T-helper 9 cell (primary cell): ENCODE results near the gene SLC29A1.
"Not testable (repeated sequence)": the region's sequence is repeated elsewhere in the genome, so short reads cannot be mapped to it uniquely, and the experiment has no call there.

Experiments used
- DNase-seq: peaks from one replicate; pipeline ENCODE4 v3.0.0-alpha.2; 2020

SLC29A1 gene

DNA sequence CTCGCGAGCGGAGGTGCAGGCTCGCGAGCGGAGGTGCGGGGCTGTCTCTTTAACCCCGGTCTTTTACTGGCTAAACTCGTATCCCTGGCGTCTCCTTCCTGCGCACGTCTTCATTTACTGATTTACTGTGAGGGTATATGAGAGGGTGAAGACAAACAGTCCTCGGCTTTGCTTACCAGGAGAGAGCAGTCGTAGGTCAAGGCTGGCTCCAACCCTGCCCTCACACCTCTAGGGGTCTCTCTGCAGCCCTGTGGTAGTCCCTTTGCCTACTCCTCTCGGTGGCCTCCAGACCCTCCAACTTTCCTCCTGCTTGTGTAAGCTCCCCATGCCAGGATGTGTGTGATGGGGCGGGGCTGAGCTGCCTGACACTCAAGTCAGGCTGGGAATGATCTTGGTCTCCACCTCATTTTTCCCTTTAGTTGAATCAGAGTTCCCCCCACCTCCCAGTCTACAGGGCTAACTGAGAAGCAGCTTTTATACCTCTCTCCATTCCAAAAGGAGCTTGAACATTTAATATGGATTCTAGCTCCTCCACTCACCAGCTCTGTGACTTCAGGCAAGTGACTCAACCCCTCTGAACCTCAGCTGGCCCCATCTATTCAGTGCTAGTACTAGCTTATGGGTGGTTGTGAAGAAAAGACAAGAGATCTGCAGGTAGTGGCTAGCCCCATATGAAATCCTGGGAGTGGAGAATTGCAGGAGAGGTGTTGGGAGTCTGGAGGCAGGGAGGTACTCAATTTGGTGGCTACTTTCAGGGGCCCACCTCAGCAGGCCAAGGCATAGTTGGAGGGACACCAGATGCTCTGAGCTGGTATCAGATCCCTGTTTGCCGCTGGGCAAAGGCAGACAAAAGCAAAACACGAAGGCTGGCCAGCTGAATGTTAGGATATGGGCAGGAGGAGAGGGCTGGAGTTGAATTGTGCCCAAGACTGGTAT is 902 bp downstream of the SLC29A1 start:
- no peak for DNase-seq

DNA sequence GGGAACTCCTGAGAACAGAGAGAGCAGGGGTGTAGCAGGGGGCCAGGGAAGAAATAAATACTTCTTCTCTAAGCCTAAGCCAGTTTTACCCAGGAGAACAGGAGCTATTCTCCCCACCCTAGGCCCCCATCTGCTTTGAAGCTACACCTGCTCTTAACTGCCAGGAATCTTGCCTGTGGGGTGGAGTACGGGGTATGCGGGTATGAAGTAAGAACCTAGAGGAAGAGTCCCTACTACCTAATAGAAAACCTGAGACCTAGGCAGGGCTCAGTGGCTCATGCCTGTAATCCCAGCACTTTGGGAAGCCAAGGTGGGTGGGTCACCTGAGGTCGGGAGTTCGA is 1.5 kb downstream of the SLC29A1 start:
- DNase-seq, result no peak

DNA sequence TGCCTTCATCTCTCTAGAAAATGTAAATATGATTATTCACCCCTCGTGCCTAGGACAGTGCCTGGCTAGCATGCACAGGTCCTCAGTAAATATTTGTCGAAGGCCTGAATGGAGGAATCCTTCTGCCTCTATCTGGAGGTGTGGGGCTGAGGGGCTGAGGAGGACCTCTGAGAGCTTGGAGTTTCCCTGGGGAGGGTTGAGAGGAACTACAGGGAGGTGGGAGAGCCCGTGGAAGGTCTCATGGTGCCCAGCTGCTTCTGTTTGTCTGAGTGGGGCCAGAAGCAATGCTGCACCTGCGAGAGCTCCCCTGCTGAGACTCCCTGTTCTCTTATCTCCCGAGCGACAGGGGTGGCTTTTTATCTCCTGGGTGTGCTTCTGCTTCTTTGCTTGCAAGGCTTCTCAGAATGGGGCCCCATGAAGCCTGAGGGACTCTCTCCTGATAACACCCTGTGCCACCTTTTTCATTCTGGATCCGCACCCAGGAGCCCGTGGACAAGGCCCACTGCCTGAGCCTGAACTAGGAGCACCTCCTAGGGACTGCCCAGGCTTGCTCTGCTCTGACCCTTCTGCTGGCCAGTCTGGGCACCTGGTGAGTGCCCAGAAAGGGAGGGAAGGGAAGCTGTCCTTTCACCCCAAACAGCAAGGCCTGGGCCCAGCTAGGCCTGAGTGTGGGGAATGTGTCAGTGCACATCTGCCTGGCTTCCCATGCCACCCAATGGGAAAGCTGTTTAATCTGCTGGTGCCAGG is 2.4 kb downstream of the SLC29A1 start:
- no peak for DNase-seq

DNA sequence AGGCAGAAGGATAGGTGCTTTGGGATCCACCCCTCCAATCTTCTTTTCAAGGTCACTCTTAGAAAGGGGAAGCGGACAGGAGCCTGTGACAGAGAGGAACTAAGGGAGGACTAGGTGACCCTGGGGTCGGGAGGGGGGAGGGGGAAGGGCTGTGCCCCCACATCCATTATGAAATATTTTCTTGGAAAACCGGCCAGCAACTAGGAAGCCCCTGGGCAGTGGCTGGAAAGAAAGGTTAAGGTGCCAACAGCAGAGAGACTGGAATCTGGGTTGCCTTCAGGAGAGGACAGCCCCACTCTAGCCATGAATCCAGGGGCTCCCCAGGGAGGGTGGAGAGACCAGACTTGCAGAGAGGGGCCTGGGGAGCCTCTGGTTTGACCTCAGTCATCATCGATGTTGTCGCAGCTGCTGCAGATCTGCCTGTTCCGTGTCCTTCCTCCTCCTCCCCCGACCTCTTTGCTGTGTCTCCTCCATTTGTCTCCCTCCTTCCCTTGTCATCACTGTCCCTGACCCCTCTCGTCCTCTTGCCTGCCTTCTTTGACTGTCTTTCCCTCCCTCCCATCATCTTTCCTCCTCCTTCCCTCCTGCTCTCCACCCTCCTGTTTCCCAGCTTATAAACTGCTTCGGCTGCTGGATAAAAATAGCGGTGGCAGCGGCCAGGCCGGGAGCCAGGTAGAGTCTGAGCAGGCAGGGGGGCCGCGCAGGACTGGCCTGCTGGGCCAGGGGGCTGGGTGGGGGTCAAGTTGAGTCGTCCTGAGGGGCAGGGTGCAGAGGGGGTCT is 3.2 kb downstream of the SLC29A1 start:
- no peak for DNase-seq

DNA sequence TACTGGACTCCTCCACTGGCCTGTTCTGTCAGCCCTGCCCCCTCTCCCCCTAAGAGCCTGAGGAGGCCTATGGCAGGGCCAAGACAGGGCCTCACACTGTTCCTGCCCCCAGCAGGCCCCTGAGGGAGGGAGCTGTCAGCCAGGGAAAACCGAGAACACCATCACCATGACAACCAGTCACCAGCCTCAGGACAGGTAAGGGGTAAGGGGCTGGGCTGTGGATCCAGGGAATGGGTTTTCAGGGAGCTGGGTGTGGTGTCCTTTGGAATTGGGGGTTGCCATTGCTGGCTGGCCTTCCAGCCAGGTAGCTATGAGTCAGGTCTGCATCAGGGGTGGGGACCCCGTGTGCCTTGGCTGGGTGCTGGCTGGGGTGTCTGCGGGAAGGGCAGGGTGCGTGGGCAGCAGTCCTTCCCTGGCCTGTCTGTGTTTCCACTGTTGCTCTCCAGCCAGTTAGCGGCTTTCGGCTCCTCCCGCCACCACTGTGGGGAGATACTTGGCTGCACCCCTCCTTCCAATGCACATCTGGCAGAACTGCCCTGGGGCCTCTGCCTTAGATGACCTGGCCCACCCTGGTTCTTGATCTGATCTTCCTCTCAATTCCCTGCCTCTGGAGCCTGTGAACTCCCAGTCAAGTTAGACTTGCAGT is 3.9 kb downstream of the SLC29A1 start:
- no peak for DNase-seq

DNA sequence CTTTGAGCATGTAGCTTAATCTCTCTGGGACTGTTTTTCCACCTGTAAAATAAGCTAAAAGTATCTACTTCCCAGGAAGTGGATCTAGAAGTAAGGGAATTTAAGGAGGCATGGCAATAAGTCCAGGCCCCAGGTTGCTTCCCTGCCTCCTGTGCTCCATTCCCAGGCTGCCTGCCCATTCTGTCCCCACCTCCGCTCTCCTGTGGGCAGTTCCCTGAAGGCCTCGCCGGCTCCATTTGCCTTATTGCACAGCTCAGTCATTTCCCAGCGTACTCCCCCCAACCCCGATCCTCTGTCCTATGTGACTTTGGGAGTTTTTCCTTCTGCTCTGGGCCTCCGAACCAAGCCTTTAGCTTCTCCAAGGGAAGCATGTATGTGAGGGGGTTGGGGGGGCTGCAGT is 4.6 kb downstream of the SLC29A1 start:
- no peak for DNase-seq

DNA sequence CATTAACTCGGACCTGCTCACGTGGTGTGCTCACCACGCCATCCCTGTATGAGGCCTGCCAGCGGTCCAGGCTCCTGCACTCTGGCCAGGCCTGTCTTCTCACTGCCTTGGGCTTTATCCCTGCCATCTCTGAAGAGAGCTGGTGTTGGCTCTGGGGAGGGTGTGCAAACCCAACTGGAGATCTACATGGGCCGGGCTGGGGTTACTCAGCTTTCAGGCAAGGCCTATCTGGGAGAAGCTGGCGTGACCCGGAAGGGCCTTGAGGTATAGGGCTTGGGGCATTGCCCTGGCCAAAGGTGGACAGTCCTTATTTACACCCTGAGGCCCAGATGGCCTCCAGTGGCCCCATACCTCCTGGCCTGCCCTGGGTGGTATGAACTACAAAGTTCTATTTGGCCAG is 5.0 kb downstream of the SLC29A1 start:
- no peak for DNase-seq

DNA sequence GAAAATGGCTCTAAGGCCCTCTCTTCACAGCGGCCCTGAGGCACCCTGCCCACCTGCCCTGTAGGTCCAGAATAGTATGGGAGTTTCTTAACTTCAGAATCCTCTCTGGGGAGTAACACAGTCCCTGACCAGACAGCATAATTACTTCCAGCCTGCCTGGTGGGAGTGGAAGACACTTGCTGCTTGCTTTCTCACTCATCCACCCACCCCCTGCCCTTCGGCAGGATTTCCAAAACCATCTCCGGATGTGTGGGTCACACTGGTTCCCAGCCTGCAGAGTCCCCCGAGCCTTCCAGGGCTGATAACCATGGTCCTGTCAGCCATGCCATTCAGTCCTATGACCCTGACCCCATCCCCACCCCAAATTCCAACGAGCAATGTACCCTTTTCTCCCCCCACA is 5.4 kb downstream of the SLC29A1 start:
- no peak for DNase-seq

DNA sequence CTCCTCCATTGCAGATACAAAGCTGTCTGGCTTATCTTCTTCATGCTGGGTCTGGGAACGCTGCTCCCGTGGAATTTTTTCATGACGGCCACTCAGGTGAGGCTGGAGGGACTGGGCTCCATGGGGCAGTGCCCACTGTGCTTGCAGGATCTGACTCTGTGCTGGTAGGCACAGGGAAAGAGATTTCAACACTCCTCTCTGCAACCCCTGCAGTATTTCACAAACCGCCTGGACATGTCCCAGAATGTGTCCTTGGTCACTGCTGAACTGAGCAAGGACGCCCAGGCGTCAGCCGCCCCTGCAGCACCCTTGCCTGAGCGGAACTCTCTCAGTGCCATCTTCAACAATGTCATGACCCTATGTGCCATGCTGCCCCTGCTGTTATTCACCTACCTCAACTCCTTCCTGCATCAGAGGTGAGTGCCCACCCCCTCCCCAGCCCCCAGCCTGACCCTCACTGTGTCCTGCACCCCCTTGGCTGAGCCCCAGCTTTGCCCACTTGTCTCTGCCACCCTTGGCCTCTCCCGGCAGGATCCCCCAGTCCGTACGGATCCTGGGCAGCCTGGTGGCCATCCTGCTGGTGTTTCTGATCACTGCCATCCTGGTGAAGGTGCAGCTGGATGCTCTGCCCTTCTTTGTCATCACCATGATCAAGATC is 6.1 kb downstream of the SLC29A1 start:
- DNase-seq, result no peak

DNA sequence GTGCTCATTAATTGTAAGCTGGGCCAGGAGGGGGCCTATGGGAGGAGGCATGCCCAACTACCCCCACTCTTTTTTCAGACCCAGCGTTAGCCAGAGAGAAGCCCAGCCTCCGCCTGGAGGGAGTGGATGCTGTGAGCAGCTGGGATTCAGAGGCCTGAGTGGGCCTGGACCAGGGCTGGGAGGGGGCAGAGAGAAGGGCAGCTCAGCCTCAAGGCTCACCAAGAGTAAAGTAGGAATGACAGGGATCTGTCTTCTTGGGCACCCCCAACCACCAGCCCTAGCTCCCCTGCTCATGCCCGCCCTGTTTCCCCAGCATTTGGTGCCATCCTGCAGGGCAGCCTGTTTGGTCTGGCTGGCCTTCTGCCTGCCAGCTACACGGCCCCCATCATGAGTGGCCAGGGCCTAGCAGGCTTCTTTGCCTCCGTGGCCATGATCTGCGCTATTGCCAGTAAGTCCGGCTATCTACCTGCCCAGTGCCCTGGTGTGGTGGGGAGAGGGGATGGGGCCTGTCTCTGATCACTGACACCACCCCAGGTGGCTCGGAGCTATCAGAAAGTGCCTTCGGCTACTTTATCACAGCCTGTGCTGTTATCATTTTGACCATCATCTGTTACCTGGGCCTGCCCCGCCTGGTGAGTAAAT is 6.8 kb downstream of the SLC29A1 start:
- no peak for DNase-seq

DNA sequence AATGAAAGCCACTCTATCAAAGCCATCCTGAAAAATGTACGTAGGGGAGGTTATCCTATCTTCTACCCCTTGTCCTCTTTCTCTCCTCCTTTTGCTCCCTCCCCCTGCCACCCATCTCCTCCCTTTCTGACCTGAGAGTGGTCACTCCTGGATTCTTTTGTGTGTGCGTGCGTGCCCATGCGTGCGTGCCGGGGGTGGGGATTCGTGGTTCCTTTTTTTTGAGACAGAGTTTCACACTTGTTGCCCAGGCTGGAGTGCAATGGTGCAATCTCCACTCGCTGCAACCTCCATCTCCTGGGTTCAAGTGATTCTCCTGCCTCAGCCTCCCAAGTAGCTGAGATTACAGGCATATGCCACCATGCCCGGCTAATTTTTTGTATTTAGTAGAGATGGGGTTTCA is 8.0 kb downstream of the SLC29A1 start:
- DNase-seq, result not testable (repeated sequence)

DNA sequence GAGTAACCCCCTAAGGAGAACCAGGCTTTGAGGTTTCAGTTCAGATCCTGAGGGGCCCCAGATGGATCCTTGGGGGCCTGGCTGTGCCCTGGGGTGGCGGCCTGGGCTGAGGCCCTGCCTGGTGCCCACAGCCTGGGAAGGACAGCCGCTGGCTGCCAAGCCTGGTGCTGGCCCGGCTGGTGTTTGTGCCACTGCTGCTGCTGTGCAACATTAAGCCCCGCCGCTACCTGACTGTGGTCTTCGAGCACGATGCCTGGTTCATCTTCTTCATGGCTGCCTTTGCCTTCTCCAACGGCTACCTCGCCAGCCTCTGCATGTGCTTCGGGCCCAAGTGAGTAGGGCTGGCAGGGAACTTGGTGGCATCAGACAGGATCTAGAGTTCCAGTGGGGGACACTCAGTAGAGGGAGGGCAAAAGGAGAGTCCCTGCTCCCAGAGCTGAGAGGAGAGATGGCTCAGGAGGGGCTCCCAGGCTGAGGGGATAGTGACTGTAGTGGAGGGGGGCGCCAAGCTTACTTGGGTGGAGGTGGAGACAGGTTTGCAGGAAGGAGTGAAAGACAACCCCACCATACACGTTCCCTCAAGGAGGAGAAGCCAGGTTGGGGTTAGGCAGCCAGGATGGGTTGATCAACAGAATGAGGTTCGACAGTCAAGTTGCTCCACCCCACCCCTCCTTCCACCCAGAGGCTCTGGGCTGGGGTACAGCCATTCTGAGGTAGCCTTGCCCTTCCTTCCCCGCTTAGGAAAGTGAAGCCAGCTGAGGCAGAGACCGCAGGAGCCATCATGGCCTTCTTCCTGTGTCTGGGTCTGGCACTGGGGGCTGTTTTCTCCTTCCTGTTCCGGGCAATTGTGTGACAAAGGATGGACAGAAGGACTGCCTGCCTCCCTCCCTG is 9.5 kb downstream of the SLC29A1 start:
- no peak for DNase-seq

DNA sequence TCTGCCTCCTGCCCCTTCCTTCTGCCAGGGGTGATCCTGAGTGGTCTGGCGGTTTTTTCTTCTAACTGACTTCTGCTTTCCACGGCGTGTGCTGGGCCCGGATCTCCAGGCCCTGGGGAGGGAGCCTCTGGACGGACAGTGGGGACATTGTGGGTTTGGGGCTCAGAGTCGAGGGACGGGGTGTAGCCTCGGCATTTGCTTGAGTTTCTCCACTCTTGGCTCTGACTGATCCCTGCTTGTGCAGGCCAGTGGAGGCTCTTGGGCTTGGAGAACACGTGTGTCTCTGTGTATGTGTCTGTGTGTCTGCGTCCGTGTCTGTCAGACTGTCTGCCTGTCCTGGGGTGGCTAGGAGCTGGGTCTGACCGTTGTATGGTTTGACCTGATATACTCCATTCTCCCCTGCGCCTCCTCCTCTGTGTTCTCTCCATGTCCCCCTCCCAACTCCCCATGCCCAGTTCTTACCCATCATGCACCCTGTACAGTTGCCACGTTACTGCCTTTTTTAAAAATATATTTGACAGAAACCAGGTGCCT is 10.2 kb downstream of the SLC29A1 start:
- DNase-seq, result no peak

DNA sequence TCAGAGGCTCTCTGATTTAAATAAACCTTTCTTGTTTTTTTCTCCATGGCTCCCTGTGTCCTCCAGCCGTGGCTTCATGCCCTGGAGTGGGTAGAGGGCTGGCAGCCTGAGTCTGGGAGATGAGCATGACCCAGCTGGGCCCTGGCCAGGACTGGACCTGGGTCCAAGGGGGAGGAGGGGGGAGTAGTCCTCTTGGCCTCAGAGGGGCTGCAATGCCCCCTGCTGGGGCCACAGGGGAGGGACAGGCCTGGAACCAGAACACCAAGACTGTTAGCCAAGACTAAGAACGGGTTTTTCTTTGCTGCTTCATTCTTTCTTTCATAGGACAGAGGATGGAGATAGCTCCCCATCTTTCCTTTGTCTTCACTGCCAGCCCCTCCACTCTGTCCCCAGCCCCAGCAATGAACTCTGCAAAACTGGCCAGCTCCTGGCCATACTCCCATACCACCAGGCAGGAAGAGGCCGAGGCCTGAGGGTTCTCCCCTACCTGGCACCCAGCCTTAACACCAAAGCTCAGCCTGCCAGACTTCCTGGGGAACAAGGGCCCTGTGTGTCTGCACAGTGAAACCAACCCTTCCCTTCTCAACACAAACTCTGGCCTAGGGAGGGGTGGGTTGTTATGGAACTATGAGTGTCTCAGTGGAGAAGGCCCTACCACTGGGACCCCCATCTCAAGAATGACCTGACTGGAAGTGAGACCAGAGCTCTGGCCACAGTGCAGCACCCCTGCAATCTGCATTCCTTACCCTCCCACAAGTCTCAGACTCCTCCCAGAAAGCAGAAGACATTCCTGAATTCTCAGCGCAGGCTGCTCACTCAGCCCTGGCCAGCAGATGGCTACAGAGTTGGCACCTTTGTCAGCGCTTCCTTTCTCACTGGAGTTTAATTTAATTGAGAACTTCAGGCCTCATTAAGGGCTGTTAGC is 11.0 kb downstream of the SLC29A1 start:
- no peak for DNase-seq

DNA sequence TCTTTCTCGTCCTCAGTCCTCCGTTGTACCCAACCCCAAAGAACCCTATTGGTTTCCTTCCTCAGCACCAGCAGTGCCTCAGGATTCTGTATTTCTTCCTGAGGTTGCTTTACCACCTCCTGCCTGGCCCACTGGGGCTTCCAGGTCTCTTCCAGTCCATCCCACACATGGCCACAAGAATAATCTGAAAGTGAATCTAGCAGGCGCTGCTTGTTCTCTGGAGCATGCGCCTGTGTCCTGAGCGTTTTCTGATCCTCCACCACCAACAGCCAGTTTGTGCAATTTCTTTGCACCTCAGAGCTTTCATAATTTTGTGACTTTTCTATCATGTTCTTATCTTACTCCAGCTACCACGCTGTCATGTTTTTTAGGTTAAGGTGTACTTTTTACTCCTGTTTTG is 11.9 kb downstream of the SLC29A1 start:
- DNase-seq, result no peak

DNA sequence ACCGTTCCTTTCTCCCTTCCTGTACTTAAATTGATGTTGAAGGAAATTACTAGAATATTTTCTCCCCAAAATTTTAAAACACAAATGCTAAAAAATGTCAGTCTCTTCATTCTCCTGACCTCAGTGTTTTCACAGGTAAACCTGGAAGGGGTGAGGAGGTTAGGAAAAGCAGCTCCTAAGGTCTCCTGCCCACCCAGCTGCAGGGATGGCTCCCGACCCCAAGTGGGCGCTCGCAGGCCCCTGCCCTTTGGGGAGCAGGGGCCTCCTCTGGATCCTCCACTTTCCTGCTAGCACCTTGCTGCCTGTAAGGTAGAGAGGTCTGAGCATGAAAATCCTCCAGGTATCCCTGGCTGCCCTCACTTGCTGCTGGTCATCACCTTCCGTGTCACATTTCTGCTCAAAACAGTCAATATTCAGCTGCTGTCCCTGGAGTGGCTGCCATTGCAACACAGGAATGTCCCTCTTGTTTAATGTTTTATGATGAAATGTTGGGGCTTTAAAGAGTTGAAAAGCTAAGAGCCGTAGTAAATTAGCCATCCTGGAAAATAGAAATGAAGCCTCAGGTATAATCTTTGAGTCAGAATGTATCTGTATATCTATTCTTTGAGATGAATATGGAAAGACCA is 12.6 kb downstream of the SLC29A1 start:
- no peak for DNase-seq

DNA sequence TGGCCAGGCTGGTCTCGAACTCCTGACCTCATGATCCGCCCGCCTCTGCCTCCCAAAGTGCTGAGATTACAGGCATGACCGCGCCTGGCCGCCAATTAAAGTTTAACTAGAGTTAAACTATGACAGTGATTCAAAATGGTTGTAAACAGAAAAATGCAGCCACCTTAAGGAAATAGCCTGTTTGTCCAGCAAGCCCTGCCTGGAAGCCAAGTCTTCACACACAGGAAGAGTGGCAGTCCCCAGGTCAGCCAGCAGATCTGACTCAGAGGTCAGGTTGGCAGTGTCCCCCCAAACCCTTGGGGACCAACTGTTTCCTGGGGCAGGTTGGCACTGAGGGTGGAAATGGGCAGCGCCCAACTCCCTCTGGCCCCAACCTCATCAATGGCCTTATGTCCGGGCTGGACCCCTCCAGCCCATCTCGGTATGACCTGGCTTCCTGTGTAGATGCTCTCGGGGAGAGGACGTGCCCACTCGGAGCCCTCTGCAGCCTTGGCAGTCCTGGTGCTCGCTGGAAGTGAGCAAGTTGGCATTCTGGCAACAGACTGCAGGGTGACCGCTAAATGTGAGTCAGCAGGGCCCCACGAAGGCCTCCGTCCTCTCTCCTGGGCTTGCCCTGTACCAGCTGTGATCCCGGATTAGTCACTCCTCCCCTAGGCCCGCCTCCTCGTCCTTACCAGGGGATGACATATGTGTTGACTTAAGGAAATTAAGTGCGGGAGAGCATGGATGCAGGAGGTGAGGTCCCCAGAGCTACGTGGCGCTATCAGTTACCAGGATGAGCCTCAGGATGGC is 13.8 kb downstream of the SLC29A1 start:
- peak; percentile 49 for DNase-seq
